ENCODE data around the gene DACH1.

- TF ChIP-seq, protein P1, sequence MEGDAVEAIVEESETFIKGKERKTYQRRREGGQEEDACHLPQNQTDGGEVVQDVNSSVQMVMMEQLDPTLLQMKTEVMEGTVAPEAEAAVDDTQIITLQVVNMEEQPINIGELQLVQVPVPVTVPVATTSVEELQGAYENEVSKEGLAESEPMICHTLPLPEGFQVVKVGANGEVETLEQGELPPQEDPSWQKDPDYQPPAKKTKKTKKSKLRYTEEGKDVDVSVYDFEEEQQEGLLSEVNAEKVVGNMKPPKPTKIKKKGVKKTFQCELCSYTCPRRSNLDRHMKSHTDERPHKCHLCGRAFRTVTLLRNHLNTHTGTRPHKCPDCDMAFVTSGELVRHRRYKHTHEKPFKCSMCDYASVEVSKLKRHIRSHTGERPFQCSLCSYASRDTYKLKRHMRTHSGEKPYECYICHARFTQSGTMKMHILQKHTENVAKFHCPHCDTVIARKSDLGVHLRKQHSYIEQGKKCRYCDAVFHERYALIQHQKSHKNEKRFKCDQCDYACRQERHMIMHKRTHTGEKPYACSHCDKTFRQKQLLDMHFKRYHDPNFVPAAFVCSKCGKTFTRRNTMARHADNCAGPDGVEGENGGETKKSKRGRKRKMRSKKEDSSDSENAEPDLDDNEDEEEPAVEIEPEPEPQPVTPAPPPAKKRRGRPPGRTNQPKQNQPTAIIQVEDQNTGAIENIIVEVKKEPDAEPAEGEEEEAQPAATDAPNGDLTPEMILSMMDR (conservative IDR thresholded peaks at IDR 0.05 in 1 of 2, IDR thresholded peaks at IDR 0.05 in 1 of 2; ENCODE audit: low read depth in 1 of 2, low read length in 2 of 2) = no peak
- no peak for TF ChIP-seq EZH2 (IDR thresholded peaks at IDR 0.05; ENCODE audit: low read length, missing control alignments)
Observed at GRCh38 chr13:71491010-71491409, 376.0 kb downstream of the DACH1 start.

Measured in fibroblast of lung (primary cell).